ENCODE data around the gene SLF2.
"Not testable (repeated sequence)": the region's sequence is repeated elsewhere in the genome, so short reads cannot be mapped to it uniquely, and the experiment has no call there.

Gene SLF2

DNA sequence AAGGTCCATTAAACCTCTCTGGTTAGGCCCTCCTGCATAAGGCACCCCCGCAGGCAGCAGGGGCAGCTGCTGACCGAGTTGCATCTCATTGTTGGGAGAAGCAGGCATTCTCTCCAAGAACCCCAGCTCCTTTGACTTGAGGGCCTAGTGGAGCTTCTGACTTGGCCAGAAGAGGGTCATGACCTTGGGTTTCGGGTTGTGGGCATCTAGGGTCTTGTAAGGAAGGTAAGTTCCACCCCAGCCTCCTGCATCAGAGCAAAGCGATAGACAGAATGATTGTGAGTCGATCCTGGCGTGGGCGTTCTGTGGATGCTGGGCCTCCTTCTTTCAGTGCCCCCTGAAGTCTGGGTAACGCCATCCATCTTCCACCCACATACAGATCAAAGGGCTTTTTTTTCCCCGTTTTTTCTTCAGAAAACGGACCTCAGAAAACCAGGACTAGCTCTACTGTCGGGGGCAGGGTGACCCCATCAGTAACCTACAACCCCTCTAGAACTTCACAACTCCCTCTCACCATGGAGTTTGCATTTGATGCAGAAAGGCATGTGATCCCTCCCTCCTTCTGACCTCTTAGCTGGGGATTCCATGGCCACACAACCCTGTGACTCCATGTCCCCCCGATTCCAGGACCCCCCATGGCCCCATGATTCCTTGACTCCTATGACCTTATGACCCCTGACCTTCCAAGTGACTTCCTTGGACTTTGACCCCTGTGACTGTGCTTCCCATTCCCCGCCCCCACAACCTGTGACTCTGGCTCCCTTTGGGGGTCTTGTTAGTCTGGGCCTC is 59.5 kb downstream of the SLF2 start:
- no peak for FAIRE-seq

GRCh38 chr10:100972904-100973535 is 60.3 kb downstream of the SLF2 start:
- FAIRE-seq (no peak), DNase-seq (ENCODE audit: extremely low spot score, insufficient read length, low read depth) (no peak)

More for the DNA sequence above, 59.5 kb downstream of the SLF2 start:
- DNase-seq (ENCODE audit: extremely low spot score, insufficient read length, low read depth): no peak

- DNase-seq (ENCODE audit: extremely low spot score, insufficient read length, low read depth); FAIRE-seq: not testable (repeated sequence)
These were observed 62.6 kb downstream of the SLF2 start for GRCh38 chr10:100975397-100975796.

- DNase-seq (ENCODE audit: extremely low spot score, insufficient read length, low read depth) (no peak), FAIRE-seq (no peak)
These were observed 64.1 kb downstream of the SLF2 start for GRCh38 chr10:100976906-100977305.

DNA sequence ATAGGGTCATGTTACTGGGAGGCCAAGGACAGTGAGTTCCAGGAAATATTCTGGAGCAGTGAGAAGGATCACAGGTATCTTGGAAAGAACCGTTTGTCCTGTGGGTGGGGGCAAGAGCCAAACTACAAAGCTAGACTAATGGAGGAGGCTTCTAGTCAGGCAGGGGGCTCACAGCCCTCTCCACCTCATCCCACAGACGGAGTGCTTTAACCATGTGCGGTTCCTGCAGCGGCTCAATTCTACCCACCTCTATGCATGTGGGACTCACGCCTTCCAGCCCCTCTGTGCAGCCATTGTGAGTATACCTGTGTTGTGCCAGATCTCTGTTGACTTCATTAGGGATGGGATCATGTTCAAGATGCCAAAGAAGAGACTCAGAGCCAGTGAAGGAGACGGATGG is 64.7 kb downstream of the SLF2 start:
- DNase-seq (ENCODE audit: extremely low spot score, insufficient read length, low read depth) (no peak), FAIRE-seq (no peak)

DNA sequence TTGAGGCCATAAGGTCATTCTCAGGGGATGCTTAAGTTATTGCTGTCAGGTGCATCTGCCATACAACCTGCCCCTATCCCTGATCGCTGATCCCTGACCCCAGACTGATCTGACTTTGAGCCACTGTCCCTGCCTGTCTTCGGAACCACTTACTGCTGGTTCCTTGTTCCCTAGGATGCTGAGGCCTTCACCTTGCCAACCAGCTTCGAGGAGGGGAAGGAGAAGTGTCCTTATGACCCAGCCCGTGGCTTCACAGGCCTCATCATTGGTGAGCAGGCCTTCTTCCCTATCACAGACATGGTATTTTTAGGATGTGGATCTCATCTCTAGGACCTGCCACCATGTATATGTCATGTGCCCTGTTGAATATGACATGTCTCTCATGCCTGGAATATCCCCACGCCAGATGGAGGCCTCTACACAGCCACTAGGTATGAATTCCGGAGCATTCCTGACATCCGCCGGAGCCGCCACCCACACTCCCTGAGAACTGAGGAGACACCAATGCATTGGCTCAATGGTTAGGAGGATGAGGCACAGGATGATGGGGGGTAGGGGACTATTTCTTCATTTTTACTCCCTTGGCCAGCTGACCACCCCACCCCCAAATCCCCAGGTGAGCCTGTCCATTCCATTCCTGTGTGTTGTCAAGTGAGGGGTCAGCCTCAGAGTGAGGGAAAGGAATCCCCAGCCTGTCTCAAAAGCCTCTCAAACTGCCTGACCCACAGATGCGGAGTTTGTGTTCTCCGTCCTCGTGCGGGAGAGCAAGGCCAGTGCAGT is 65.5 kb downstream of the SLF2 start:
- DNase-seq (ENCODE audit: extremely low spot score, insufficient read length, low read depth): no peak
- FAIRE-seq: no peak

- FAIRE-seq (no peak), DNase-seq (ENCODE audit: extremely low spot score, insufficient read length, low read depth) (no peak)
These were observed 66.1 kb downstream of the SLF2 start for GRCh38 chr10:100978901-100979195.

DNA sequence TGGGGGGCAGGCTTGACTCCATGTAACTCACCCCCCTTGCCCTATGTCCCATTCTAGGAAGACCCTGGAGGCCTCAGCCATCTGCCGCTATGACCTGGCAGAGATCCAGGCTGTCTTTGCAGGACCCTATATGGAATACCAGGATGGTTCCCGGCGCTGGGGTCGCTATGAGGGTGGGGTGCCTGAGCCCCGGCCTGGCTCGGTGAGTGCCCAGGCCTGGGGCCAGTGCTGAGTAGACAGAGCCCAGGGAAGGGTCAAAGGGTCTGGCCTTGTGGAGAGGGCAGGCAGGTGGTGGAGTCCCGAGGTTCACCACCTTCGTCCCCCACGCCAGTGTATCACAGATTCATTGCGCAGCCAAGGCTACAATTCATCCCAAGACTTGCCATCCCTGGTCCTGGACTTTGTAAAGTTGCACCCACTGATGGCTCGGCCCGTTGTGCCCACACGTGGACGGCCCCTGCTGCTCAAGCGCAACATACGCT is 67.1 kb downstream of the SLF2 start:
- no peak for FAIRE-seq
- no peak for DNase-seq (ENCODE audit: extremely low spot score, insufficient read length, low read depth)

- DNase-seq (ENCODE audit: extremely low spot score, insufficient read length, low read depth) (no peak), FAIRE-seq (no peak)
These were observed 67.5 kb downstream of the SLF2 start for GRCh38 chr10:100980311-100980710.

DNA sequence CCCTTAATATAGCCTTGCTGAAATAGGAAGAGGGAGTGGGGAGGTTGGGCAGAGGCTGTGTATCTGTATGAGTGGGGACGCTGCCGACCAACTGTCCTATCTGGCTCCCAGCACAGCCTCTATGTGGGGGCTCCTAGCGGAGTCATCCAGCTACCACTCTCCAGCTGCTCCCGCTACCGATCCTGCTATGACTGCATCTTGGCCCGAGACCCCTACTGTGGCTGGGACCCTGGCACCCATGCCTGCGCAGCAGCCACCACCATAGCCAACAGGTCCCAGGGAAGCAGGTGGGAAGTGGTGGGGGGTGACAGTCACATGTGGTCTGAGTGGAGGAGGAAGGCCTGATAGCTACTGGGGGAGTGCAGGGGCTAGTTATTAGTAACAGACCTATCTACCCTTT is 67.9 kb downstream of the SLF2 start:
- FAIRE-seq: no peak
- DNase-seq (ENCODE audit: extremely low spot score, insufficient read length, low read depth): no peak

- FAIRE-seq (no peak), DNase-seq (ENCODE audit: extremely low spot score, insufficient read length, low read depth) (no peak)
These were observed 68.5 kb downstream of the SLF2 start for GRCh38 chr10:100981178-100981772.

DNA sequence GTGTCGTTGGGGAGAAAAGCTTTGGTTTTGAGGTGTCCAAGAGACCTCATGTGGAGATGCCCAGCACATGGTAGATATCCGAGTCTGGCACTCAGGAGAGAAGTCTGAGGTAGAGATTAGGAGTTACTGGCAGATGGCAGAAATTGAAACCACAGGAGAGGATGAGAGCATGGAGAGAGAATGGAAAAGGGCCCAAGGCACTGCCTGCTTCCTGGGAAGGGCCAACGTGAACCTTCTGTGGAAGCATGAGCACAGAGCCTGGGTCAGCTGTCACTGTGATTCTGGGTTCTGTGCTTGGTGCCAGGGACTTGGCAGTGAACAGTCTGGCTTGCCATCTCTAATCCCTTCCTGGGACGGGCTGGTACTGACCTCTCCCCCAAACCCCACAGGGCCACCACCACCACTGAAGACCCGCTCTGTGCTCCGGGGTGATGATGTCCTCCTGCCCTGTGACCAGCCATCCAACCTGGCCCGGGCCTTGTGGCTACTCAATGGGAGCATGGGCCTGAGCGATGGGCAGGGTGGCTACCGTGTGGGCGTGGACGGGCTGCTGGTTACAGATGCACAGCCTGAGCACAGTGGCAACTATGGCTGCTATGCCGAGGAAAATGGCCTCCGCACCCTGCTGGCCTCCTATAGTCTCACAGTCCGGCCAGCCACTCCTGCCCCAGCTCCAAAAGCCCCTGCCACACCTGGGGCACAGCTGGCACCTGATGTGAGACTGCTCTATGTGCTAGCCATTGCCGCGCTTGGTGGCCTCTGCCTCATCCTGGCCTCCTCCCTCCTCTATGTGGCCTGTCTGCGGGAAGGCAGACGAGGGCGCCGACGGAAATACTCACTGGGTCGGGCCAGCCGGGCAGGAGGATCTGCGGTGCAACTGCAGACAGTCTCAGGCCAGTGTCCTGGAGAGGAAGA is 70.4 kb downstream of the SLF2 start:
- no peak for DNase-seq (ENCODE audit: extremely low spot score, insufficient read length, low read depth)
- no peak for FAIRE-seq

GRCh38 chr10:100983868-100984671 is 71.3 kb downstream of the SLF2 start:
- DNase-seq (ENCODE audit: extremely low spot score, insufficient read length, low read depth): no peak
- FAIRE-seq: no peak

- no peak for FAIRE-seq
- no peak for DNase-seq (ENCODE audit: extremely low spot score, insufficient read length, low read depth)
These were observed 72.0 kb downstream of the SLF2 start for GRCh38 chr10:100984672-100985177.

GRCh38 chr10:100985336-100985735 is 72.6 kb downstream of the SLF2 start:
- DNase-seq (ENCODE audit: extremely low spot score, insufficient read length, low read depth) (no peak), FAIRE-seq (peak; percentile 31)

DNA sequence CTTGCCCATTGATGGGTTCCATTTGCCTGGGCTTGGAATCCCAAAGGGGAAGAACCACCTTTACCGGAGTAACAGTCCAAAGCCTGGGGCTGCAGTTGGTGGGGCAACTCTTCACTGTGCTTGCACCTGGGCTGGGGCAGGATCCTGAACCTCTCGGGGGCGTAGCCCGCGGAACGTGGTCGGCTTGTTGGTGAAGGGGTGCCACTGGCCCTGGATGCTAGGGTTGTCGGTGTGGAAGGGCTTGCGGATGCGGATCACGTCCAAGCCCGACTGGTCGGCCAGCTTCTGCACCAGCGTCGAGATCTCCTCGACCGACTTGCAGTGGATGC is 73.8 kb downstream of the SLF2 start:
- FAIRE-seq (no peak), DNase-seq (ENCODE audit: extremely low spot score, insufficient read length, low read depth) (no peak)

DNA sequence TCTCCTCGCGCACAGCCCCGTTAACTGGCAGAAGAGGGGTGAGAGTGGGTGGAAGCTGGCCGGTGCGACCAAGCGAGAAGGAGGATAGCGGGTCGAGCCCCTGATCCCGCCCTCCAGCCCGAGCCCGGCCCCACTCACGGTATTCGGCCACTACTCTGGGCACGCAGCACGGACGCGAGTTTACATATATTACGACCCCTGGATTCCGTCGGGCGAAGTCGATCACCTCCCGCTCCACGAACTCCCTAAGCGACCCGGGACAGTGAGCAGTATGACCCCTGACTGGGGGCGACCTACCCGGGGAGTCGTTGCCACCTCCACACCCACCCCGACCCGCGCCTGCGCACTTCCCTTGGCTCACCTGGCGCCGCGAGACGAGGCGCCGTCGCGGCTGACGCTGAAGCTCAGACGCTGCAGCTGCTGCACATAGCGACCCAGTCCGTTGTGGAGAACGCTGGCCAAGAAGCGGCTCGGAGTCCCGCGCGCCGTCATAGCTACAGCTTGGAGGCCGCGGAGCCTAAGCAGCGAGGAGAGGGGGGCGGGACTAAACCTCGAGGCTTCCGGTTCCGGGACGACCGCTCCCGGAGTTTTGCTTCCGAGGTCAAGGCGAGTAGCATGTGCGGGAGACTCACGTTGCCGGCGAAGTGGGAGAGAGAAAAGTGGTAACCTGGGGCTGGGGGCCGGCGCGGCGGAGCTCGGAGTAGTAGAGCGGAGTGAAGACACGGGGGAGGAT is 74.4 kb downstream of the SLF2 start, which contains the start of the genes MRPL43 and TWNK:
TSS of gene MRPL43 (minus strand) at position 546 of the 733 bp plus-strand sequence. CDS start at position 492, 54 bp downstream.
TSS of gene TWNK (plus strand) at position 592 of the 733 bp plus-strand sequence. CDS start 668 bp downstream, outside the sequence.
- peak; percentile 89 for FAIRE-seq
- peak; percentile 78 for DNase-seq (ENCODE audit: extremely low spot score, insufficient read length, low read depth)

- DNase-seq (ENCODE audit: extremely low spot score, insufficient read length, low read depth) (no peak), FAIRE-seq (peak; percentile 62)
These were observed 74.9 kb downstream of the SLF2 start for GRCh38 chr10:100987685-100988049.

Data from GM18507 (cell line).